ENCODE data around the gene CACNG1.

- TF ChIP-seq CTCF (IDR thresholded peaks at IDR 0.05) (no peak), POLR2AphosphoS5 (IDR thresholded peaks at IDR 0.05) (no peak), POLR2A (IDR thresholded peaks at IDR 0.05) (no peak)
Observed at GRCh38 chr17:67080804-67081203, 36.5 kb downstream of the CACNG1 start.
